HepG2 (cell line): ENCODE measurements around the gene MAN1C1.

Experiments
- CREB3 ChIP-seq: sonication (generic); formaldehyde crosslinking; IDR thresholded peaks from 2 replicates; pipeline ENCODE4 v1.5.0; 2020; ENCODE audit warnings: missing genetic modification reagents
- CTCF ChIP-seq: sonication (generic); formaldehyde crosslinking; IDR thresholded peaks from 2 replicates; pipeline ENCODE4 v1.5.0; 2020; ENCODE audit warnings: mild to moderate bottlenecking, missing genetic modification reagents, moderate library complexity
- ELK4 ChIP-seq: sonication (generic); formaldehyde crosslinking; IDR thresholded peaks from 2 replicates; pipeline ENCODE4 v1.9.0; 2021; ENCODE audit warnings: missing genetic modification reagents, borderline replicate concordance
- HNRNPK ChIP-seq: fragments of 200-400 bp; formaldehyde crosslinking; IDR thresholded peaks from 2 replicates; pipeline ENCODE4 v1.6.1; 2018; ENCODE audit warnings: low read length, low read depth, moderate library complexity, mild to moderate bottlenecking; ENCODE audit not compliant: poor library complexity, severe bottlenecking
- IKZF1 ChIP-seq: fragments of 450-650 bp; IDR thresholded peaks from 2 replicates; pipeline ENCODE4 v1.7.1; 2016
- IRX3 ChIP-seq: sonication (generic); formaldehyde crosslinking; IDR thresholded peaks from 2 replicates; pipeline ENCODE4 v1.8.1; 2023; ENCODE audit warnings: mild to moderate bottlenecking, low read depth, missing genetic modification reagents, borderline replicate concordance
- MAZ ChIP-seq, 2 experiments: sonication (generic) in 1 of 2; formaldehyde crosslinking in 1 of 2; IDR thresholded peaks; 2 replicates each; pipeline versions ENCODE4 v1.5.0 to v1.6.1; 2012 to 2020; ENCODE audit warnings: low read depth in 2 of 2, mild to moderate bottlenecking in 2 of 2, borderline replicate concordance in 1 of 2, improper control_type of control experiment in 1 of 2, low read length in 1 of 2, missing genetic modification reagents in 1 of 2, moderate library complexity in 1 of 2
- SNAPC4 ChIP-seq: sonication (generic); formaldehyde crosslinking; IDR thresholded peaks from 2 replicates; pipeline ENCODE4 v1.4.0; 2020; ENCODE audit warnings: mild to moderate bottlenecking, missing genetic modification reagents
- TCF12 ChIP-seq, 2 experiments: fragments of 450-650 bp in 1 of 2; sonication (generic) in 1 of 2; formaldehyde crosslinking in 1 of 2; IDR thresholded peaks; 2 replicates each; pipeline versions ENCODE4 v1.6.1 to v1.8.0; 2017 to 2022; ENCODE audit warnings: antibody characterized with exemption in 1 of 2, mild to moderate bottlenecking in 1 of 2, missing genetic modification reagents in 1 of 2, moderate library complexity in 1 of 2
- ZNF224 ChIP-seq: sonication (generic); formaldehyde crosslinking; IDR thresholded peaks from 2 replicates; pipeline ENCODE4 v1.5.0; 2020; ENCODE audit warnings: mild to moderate bottlenecking, missing genetic modification reagents
- ZNF282 ChIP-seq: fragments of 450-650 bp; IDR thresholded peaks from 2 replicates; pipeline ENCODE4 v1.6.1; 2018; ENCODE audit not compliant: partially characterized antibody
- ZNF441 ChIP-seq: sonication (generic); formaldehyde crosslinking; IDR thresholded peaks from 2 replicates; pipeline ENCODE4 v1.7.0; 2021; ENCODE audit warnings: missing genetic modification reagents, borderline replicate concordance

- TF ChIP-seq SNAPC4 (CRISPR knock-in tag) (no peak), ELK4 (CRISPR knock-in tag) (no peak), ZNF224 (CRISPR knock-in tag) (no peak), TCF12 (IDR thresholded peaks at IDR 0.05) (no peak), TCF12 (CRISPR knock-in tag; IDR thresholded peaks at IDR 0.05) (no peak), CTCF (CRISPR knock-in tag) (no peak), MAZ (IDR thresholded peaks at IDR 0.05; ENCODE audit: borderline replicate concordance, low read depth, low read length) (no peak), MAZ (CRISPR knock-in tag; IDR thresholded peaks at IDR 0.05; ENCODE audit: low read depth) (no peak), CREB3 (CRISPR knock-in tag) (no peak), HNRNPK (no peak), IRX3 (CRISPR knock-in tag) (no peak), IKZF1 (no peak), ZNF282 (no peak), ZNF441 (CRISPR knock-in tag) (no peak)
Measured at GRCh38 chr1:25732821-25733220, 116.2 kb downstream of the MAN1C1 start.
